ENCODE measurements around the gene ABAT.
"Not testable (repeated sequence)": the region's sequence is repeated elsewhere in the genome, so short reads cannot be mapped to it uniquely, and the experiment has no call there.

The ABAT gene

GRCh38 chr16:8639694-8640093 is 34.7 kb upstream of the ABAT start:
- Histone ChIP-seq H3K9me3 (ENCODE audit: control insufficient read depth, low read depth, low read length) (no peaks in the 10 kb centered on the region), H3K9ac (ENCODE audit: low read length) (no peak overlapping the region), H3K27ac (ENCODE audit: low read length) (no peak overlapping the region), H3K27me3 (ENCODE audit: control insufficient read depth, insufficient read depth, low read length) (no peaks in the 10 kb centered on the region), H3K36me3 (ENCODE audit: control insufficient read depth, low read depth, low read length) (peaks cover 79% of the 10 kb centered on the region), H3K4me1 (ENCODE audit: control insufficient read depth, low read depth, low read length) (no peaks in the 10 kb centered on the region), H3K4me3 (ENCODE audit: low read length) (no peak overlapping the region)

DNA sequence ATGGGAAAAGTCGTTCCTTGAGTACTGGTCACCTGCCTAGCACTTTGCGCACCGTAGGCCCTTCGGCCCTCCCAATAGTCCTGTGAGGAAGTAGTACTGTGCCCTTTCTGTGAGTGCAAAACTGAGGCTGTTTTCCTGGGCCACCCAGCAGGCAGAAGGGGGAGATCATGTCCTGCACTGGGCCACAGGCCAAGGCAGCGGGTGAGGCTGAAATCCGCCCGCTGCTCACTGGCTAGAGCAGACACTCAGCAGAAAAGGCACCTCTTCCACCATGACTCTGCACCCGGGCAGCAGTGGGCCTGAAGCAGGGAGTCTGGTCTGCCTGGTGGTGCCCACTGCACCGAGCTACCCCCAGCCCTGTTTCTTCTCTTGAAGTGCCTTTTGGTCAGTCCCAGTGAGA is 32.7 kb upstream of the ABAT start:
- Histone ChIP-seq H3K27me3 (ENCODE audit: control insufficient read depth, insufficient read depth, low read length) (no peaks in the 10 kb centered on the region), H3K4me3 (ENCODE audit: low read length) (no peak overlapping the region), H3K36me3 (ENCODE audit: control insufficient read depth, low read depth, low read length) (peaks cover 83% of the 10 kb centered on the region), H3K9ac (ENCODE audit: low read length) (no peak overlapping the region), H3K4me1 (ENCODE audit: control insufficient read depth, low read depth, low read length) (no peaks in the 10 kb centered on the region), H3K9me3 (ENCODE audit: control insufficient read depth, low read depth, low read length) (no peaks in the 10 kb centered on the region), H3K27ac (ENCODE audit: low read length) (no peak overlapping the region)

GRCh38 chr16:8642146-8642545 is 32.3 kb upstream of the ABAT start:
- H3K4me1 ChIP-seq (ENCODE audit: control insufficient read depth, low read depth, low read length): no peaks in the 10 kb centered on the region
- no peaks in the 10 kb centered on the region for H3K27me3 ChIP-seq (ENCODE audit: control insufficient read depth, insufficient read depth, low read length)
- H3K4me3 ChIP-seq (ENCODE audit: low read length): no peak overlapping the region
- H3K9ac ChIP-seq (ENCODE audit: low read length): no peak overlapping the region
- H3K36me3 ChIP-seq (ENCODE audit: control insufficient read depth, low read depth, low read length): peaks cover 83% of the 10 kb centered on the region
- H3K9me3 ChIP-seq (ENCODE audit: control insufficient read depth, low read depth, low read length): no peaks in the 10 kb centered on the region
- H3K27ac ChIP-seq (ENCODE audit: low read length): no peak overlapping the region

DNA sequence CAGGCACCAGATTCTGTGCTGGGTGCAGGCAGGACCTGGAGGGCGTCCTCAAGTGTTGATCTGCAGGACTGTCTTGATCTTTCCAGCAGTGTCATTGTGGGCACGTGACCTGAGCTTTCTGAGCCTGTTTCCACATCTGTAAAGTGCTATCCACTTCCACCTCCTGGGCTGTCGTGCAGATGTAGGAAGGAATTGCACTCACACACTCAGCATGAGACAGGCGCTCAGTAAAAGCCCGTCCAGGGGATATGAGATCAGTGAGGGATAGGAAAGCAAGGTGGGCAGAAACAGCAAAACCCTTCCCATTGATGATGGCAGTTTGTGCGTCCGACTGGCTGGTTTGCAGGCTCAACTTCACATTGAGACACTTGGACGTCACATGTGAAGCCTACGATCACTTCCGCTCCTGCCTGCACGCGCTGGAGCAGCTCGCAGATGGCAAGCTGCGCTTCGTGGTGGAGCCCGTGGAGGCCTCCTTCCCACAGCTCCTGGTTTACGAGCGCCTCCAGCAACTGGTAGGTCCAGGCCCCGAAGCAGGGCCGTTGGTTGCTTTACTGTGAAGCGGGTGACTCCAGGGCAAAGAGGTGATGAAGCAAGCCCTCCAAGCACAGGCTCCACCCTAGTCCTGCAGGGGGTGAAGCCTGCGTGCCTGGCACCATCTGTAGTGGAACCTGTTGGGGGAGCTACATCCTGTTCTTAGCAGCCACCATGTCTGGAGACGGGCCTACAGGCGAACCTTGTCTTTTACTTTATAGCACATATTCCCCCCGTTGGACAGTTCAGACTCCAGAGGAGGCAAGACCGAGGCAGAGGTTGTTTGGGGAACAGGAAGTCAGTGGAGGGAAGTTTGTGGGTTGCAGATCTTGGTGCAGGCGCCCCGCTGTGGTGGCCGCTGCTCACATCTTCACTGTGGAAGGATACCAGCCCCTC is 29.9 kb upstream of the ABAT start:
- H3K36me3 ChIP-seq (ENCODE audit: control insufficient read depth, low read depth, low read length): peaks cover 74% of the 10 kb centered on the region

DNA sequence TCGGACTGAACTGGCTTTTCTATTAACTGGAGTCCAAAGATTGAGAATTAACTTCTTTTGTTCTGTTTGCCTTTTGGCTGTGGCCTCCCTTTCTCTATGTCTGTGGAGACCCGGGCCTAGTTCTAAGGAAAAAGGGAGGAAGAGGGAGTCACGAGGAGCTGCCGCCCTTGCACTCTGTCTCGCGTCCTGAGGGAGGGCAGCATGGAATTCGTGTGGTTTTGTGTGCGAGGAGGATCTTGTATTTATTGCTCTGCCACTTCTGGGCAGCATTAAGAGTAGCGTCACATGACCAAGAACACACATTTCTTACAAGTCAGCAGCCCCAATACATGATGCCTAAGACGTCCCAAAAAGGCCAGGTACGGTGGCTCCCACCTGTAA is 29.3 kb upstream of the ABAT start:
- H3K36me3 ChIP-seq (ENCODE audit: control insufficient read depth, low read depth, low read length): peaks cover 69% of the 10 kb centered on the region
- no peak overlapping the region for H3K9ac ChIP-seq (ENCODE audit: low read length)
- no peaks in the 10 kb centered on the region for H3K9me3 ChIP-seq (ENCODE audit: control insufficient read depth, low read depth, low read length)
- no peak overlapping the region for H3K27ac ChIP-seq (ENCODE audit: low read length)
- H3K27me3 ChIP-seq (ENCODE audit: control insufficient read depth, insufficient read depth, low read length): no peaks in the 10 kb centered on the region
- H3K4me3 ChIP-seq (ENCODE audit: low read length): no peak overlapping the region
- H3K4me1 ChIP-seq (ENCODE audit: control insufficient read depth, low read depth, low read length): no peaks in the 10 kb centered on the region

More for the DNA sequence above, 29.9 kb upstream of the ABAT start:
- Histone ChIP-seq H3K9me3 (ENCODE audit: control insufficient read depth, low read depth, low read length) (no peaks in the 10 kb centered on the region), H3K4me1 (ENCODE audit: control insufficient read depth, low read depth, low read length) (no peaks in the 10 kb centered on the region), H3K9ac (ENCODE audit: low read length) (no peak overlapping the region), H3K4me3 (ENCODE audit: low read length) (no peak overlapping the region), H3K27ac (ENCODE audit: low read length) (no peak overlapping the region), H3K27me3 (ENCODE audit: control insufficient read depth, insufficient read depth, low read length) (no peaks in the 10 kb centered on the region)

DNA sequence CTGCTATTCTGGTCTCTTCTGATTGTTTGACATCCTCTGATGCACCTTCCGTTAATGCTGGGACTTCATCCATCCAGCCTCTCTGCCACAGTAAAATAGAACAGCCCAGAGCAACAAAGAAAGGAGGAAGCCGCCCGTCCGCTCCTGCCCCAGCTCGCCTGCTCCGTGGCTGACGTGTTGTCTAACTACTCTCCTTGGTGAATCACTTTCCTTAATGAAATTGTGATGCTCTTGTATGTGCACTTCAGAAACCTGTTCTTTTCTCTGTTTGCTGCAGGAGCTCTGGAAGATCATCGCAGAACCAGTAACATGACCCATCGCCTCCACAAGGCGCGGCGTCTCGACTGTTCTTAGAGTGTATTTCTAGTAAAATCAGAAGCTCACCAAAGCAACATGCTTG is 28.6 kb upstream of the ABAT start:
- H3K4me3 ChIP-seq (ENCODE audit: low read length): no peak overlapping the region
- H3K4me1 ChIP-seq (ENCODE audit: control insufficient read depth, low read depth, low read length): no peaks in the 10 kb centered on the region
- H3K9ac ChIP-seq (ENCODE audit: low read length): no peak overlapping the region
- no peaks in the 10 kb centered on the region for H3K27me3 ChIP-seq (ENCODE audit: control insufficient read depth, insufficient read depth, low read length)
- no peaks in the 10 kb centered on the region for H3K9me3 ChIP-seq (ENCODE audit: control insufficient read depth, low read depth, low read length)
- peaks cover 69% of the 10 kb centered on the region for H3K36me3 ChIP-seq (ENCODE audit: control insufficient read depth, low read depth, low read length)
- H3K27ac ChIP-seq (ENCODE audit: low read length): no peak overlapping the region

DNA sequence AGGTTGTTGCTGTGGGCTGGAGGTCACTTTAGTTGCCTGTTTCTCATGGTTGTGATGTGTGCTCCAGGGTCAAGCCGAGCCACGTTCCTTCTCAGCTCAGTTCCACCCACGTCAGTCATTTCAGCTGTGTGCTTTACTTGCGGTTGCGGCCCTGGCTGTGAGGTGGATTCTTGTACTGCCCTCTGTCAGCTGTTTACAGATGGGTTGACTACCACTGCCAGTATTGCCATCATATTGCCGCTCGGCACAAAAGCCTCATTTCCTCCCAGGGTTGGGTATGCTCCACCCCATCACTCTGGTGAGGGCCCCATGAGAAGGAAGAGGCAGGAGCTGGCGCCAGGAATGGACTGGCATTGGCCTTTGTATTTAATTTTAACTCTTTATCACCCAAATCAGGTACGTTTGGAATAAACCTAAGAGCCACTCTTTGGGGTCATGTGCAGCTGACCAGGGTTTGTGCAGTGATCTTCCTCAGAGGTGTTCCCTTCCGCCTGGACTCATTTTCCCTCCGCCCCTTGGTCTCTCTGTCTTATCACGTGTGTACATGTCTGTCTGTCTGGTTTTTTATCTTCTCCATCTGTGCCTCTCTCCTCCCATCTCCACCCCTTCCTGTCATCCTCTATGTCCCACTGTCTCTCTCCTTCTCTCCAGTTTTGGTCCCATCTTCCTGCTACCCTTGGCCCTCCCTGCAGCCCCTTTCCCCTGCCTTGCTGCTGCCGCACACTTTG is 27.9 kb upstream of the ABAT start:
- Histone ChIP-seq H3K4me3 (ENCODE audit: low read length) (no peak overlapping the region), H3K27me3 (ENCODE audit: control insufficient read depth, insufficient read depth, low read length) (no peaks in the 10 kb centered on the region), H3K9me3 (ENCODE audit: control insufficient read depth, low read depth, low read length) (no peaks in the 10 kb centered on the region), H3K4me1 (ENCODE audit: control insufficient read depth, low read depth, low read length) (no peaks in the 10 kb centered on the region), H3K9ac (ENCODE audit: low read length) (no peak overlapping the region), H3K36me3 (ENCODE audit: control insufficient read depth, low read depth, low read length) (peaks cover 63% of the 10 kb centered on the region), H3K27ac (ENCODE audit: low read length) (no peak overlapping the region)

DNA sequence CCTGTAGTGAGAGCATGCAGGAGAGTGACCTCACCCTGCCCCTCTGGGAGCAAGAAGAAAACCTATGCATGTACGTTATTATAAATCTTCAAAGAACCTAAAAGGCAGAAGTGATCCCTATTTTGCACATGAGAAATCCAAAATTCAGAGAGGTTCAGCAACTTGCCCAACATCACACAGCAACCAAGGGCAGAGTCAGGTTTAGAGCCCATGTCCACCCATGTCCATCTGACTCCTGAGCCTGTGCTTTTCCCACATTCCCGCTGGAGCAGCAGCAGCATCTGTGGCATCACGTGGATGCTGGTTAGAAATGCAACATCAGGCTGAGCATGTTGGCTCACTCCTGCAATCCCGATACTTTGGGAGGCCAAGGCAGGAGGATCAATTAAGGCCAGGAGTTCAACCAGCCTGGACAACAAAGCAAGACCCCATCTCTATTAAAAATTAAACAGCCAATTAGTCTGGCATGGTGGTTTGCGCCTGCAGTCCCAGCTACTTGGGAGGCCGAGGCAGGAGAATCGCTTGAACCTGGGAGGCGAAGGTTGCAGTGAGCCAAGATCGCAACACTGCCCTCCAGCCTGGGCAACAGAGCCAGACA is 26.6 kb upstream of the ABAT start:
- Histone ChIP-seq H3K36me3 (ENCODE audit: control insufficient read depth, low read depth, low read length) (peaks cover 50% of the 10 kb centered on the region), H3K4me1 (ENCODE audit: control insufficient read depth, low read depth, low read length) (no peaks in the 10 kb centered on the region), H3K9ac (ENCODE audit: low read length) (no peak overlapping the region), H3K27ac (ENCODE audit: low read length) (no peak overlapping the region), H3K4me3 (ENCODE audit: low read length) (no peak overlapping the region), H3K9me3 (ENCODE audit: control insufficient read depth, low read depth, low read length) (no peaks in the 10 kb centered on the region), H3K27me3 (ENCODE audit: control insufficient read depth, insufficient read depth, low read length) (no peaks in the 10 kb centered on the region)

GRCh38 chr16:8648877-8649276 is 25.5 kb upstream of the ABAT start:
- Histone ChIP-seq H3K36me3 (ENCODE audit: control insufficient read depth, low read depth, low read length) (peaks cover 41% of the 10 kb centered on the region), H3K9ac (ENCODE audit: low read length) (no peak overlapping the region), H3K4me1 (ENCODE audit: control insufficient read depth, low read depth, low read length) (no peaks in the 10 kb centered on the region), H3K27ac (ENCODE audit: low read length) (no peak overlapping the region), H3K27me3 (ENCODE audit: control insufficient read depth, insufficient read depth, low read length) (no peaks in the 10 kb centered on the region), H3K4me3 (ENCODE audit: low read length) (no peak overlapping the region), H3K9me3 (ENCODE audit: control insufficient read depth, low read depth, low read length) (no peaks in the 10 kb centered on the region)

GRCh38 chr16:8649829-8650554 is 24.4 kb upstream of the ABAT start:
- Histone ChIP-seq H3K4me3 (ENCODE audit: low read length) (no peak overlapping the region), H3K9me3 (ENCODE audit: control insufficient read depth, low read depth, low read length) (no peaks in the 10 kb centered on the region), H3K36me3 (ENCODE audit: control insufficient read depth, low read depth, low read length) (peaks cover 30% of the 10 kb centered on the region), H3K9ac (ENCODE audit: low read length) (no peak overlapping the region), H3K4me1 (ENCODE audit: control insufficient read depth, low read depth, low read length) (no peaks in the 10 kb centered on the region), H3K27ac (ENCODE audit: low read length) (no peak overlapping the region), H3K27me3 (ENCODE audit: control insufficient read depth, insufficient read depth, low read length) (no peaks in the 10 kb centered on the region)

- H3K4me1 ChIP-seq (ENCODE audit: control insufficient read depth, low read depth, low read length); H3K27ac ChIP-seq (ENCODE audit: low read length); H3K9me3 ChIP-seq (ENCODE audit: control insufficient read depth, low read depth, low read length); H3K9ac ChIP-seq (ENCODE audit: low read length); H3K27me3 ChIP-seq (ENCODE audit: control insufficient read depth, insufficient read depth, low read length); H3K4me3 ChIP-seq (ENCODE audit: low read length): not testable (repeated sequence)
- peaks cover 11% of the 10 kb centered on the region for H3K36me3 ChIP-seq (ENCODE audit: control insufficient read depth, low read depth, low read length)
Measured at GRCh38 chr16:8651958-8652357, 22.5 kb upstream of the ABAT start.

Data from iPS-18a (cell line).